C4-2B (cell line): Measurements from ENCODE around the gene AUTS2.

Experiments
- ZFX ChIP-seq: fragments of 450-650 bp; IDR thresholded peaks from 2 replicates; pipeline ENCODE4 v1.6.1; 2017
- TF ChIP-seq, protein P1 (sequence below): fragments of 450-650 bp; conservative IDR thresholded peaks from 2 replicates; pipeline ENCODE4 v1.5.1; 2017; ENCODE audit warnings: mild to moderate bottlenecking

DNA sequence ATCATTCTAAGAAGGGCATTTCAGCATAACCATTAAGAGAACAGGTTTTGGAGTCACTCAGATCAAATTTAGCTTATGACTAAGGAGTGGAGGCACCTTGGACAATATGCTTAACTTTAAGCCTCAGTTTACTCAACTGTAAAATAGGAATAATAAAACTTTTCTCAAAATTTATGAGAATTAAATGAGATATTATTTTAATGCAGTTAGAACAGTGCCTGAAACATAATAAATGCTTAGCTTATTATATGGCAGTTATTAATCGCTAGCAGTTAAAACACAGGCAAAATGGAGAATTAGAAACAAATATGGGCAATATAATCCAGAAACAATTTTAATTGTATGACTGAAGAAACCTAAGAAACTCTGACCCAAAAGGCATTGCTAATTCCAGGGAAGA lies 2.9 kb upstream of the AUTS2 start:
- TF ChIP-seq, protein P1, sequence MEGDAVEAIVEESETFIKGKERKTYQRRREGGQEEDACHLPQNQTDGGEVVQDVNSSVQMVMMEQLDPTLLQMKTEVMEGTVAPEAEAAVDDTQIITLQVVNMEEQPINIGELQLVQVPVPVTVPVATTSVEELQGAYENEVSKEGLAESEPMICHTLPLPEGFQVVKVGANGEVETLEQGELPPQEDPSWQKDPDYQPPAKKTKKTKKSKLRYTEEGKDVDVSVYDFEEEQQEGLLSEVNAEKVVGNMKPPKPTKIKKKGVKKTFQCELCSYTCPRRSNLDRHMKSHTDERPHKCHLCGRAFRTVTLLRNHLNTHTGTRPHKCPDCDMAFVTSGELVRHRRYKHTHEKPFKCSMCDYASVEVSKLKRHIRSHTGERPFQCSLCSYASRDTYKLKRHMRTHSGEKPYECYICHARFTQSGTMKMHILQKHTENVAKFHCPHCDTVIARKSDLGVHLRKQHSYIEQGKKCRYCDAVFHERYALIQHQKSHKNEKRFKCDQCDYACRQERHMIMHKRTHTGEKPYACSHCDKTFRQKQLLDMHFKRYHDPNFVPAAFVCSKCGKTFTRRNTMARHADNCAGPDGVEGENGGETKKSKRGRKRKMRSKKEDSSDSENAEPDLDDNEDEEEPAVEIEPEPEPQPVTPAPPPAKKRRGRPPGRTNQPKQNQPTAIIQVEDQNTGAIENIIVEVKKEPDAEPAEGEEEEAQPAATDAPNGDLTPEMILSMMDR: no peak
- no peak for TF ChIP-seq ZFX
